Measurements from ENCODE around the gene STEAP3.

DNA sequence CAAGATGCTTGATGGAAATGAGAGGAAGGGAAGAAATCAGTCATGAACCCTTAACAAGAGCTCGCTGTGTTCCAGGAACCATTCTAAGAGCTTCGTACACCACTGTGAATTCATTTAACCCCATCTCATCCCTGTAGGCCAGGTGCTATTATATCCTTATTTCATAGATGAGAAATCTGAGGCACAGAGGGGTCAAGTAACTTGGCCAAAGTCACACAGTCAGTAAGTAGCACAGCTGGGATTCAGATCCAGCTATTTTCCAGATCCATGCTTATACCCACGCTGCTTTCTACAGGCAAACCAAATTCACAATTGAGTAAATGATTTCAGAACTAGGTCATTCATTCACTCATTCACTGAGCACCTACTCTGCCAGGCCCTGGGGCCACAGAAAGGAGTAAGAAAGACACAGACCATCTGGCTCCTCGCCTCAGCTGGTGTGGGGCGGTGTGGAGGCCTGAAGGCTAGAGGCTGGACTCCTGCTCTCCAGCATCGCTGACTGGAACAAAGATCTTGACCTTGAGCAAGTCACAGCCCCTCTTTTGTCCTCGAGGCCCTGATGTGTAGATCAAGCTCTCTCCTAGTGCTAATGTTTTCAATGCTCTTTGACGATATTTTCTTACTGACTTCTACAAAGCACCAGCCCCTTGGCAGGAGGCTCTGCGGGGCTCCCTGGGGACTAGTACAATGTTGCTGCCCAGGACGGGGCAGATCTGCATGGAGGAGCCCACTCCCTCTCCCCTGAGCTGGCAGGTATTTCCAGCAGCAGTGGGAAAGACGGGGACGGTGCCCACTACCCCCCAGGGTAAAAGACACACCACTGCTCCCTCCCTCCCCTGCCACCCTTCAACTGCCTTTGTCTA lies 26.5 kb downstream of the STEAP3 start:
- TF ChIP-seq EZH2phosphoT487 (IDR thresholded peaks at IDR 0.05; ENCODE audit: borderline replicate concordance, low read length) (no peak), CTCF (conservative IDR thresholded peaks at IDR 0.05; ENCODE audit: low read depth, low read length) (no peak)

Data from PC-3 (cell line).